Liver (tissue), 3 donors: ENCODE results near the gene PRPSAP1.

Experiments used
- EGR1 ChIP-seq, 2 donors: IDR thresholded peaks; 2 replicates each; pipeline ENCODE4 v1.6.1; 2016 to 2018; ENCODE audit warnings: antibody characterized with exemption in 2 of 2, low read depth in 2 of 2
- FOXA1 ChIP-seq: IDR thresholded peaks from 2 replicates; pipeline ENCODE4 v1.6.1; 2016; ENCODE audit warnings: antibody characterized with exemption
- GABPA ChIP-seq, 2 donors: IDR thresholded peaks in 1 of 2; conservative IDR thresholded peaks in 1 of 2; 2 replicates each; pipeline ENCODE4 v1.6.1; 2016; ENCODE audit warnings: antibody characterized with exemption in 2 of 2, mild to moderate bottlenecking in 1 of 2, moderate library complexity in 1 of 2
- HNF4A ChIP-seq, 2 donors: conservative IDR thresholded peaks; 2 replicates each; pipeline ENCODE4 v1.6.1; 2016; ENCODE audit warnings: antibody characterized with exemption in 2 of 2, mild to moderate bottlenecking in 2 of 2
- HNF4G ChIP-seq: IDR thresholded peaks from 2 replicates; pipeline ENCODE4 v1.6.1; 2016; ENCODE audit warnings: antibody characterized with exemption
- JUND ChIP-seq, 2 donors: IDR thresholded peaks; 2 replicates each; pipeline ENCODE4 v1.6.1; 2016; ENCODE audit warnings: antibody characterized with exemption in 2 of 2
- RAD21 ChIP-seq, 2 donors: IDR thresholded peaks; 2 replicates each; pipeline ENCODE4 v1.6.1; 2016; ENCODE audit warnings: antibody characterized with exemption in 2 of 2, mild to moderate bottlenecking in 2 of 2
- SP1 ChIP-seq: IDR thresholded peaks from 2 replicates; pipeline ENCODE4 v1.6.1; 2018; ENCODE audit warnings: antibody characterized with exemption, mild to moderate bottlenecking
- TAF1 ChIP-seq: conservative IDR thresholded peaks from 2 replicates; pipeline ENCODE4 v1.6.1; 2016; ENCODE audit warnings: antibody characterized with exemption, mild to moderate bottlenecking
- TF ChIP-seq, protein P1 (sequence below): fragments of 150-350 bp; IDR thresholded peaks from 2 replicates; pipeline ENCODE4 v1.5.1; 2017; ENCODE audit warnings: improper control_type of control experiment, low read depth, low read length; ENCODE audit not compliant: missing input control
- TF ChIP-seq, protein P2 (sequence below): IDR thresholded peaks from 2 replicates; pipeline ENCODE4 v1.6.1; 2016; ENCODE audit warnings: antibody characterized with exemption
- TF ChIP-seq, protein P3 (sequence below): IDR thresholded peaks from 2 replicates; pipeline ENCODE4 v1.6.1; 2016; ENCODE audit warnings: antibody characterized with exemption, mild to moderate bottlenecking
- TF ChIP-seq, protein P4 (sequence below): IDR thresholded peaks from 2 replicates; pipeline ENCODE4 v1.6.1; 2016; ENCODE audit warnings: antibody characterized with exemption
- TF ChIP-seq, protein P5 (sequence below): IDR thresholded peaks from 2 replicates; pipeline ENCODE4 v1.6.1; 2016; ENCODE audit warnings: antibody characterized with exemption
- donor health status: healthy.
- donor health status: healthy.

DNA sequence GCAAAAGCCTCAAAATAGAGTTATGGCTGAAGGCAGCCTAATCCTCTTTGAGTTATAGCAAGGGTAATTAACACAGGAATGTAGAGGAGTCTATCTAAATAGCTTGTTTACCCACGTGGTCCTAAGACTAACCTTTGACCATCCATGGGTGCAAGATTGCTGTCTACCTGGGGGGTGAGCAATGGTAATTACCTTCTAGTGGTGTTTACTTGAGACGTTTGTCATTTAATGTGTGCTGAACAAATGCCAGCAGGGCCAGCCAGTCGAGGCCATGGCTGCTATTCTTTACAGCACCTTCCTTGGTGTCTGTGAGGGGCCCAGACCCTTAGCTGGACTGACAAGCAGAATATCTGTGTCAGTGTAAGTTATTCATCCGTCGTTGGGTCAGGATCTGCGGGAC is 13.9 kb upstream of the PRPSAP1 start:
- TF ChIP-seq, protein P1, sequence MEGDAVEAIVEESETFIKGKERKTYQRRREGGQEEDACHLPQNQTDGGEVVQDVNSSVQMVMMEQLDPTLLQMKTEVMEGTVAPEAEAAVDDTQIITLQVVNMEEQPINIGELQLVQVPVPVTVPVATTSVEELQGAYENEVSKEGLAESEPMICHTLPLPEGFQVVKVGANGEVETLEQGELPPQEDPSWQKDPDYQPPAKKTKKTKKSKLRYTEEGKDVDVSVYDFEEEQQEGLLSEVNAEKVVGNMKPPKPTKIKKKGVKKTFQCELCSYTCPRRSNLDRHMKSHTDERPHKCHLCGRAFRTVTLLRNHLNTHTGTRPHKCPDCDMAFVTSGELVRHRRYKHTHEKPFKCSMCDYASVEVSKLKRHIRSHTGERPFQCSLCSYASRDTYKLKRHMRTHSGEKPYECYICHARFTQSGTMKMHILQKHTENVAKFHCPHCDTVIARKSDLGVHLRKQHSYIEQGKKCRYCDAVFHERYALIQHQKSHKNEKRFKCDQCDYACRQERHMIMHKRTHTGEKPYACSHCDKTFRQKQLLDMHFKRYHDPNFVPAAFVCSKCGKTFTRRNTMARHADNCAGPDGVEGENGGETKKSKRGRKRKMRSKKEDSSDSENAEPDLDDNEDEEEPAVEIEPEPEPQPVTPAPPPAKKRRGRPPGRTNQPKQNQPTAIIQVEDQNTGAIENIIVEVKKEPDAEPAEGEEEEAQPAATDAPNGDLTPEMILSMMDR, result no peak
- no peak for TF ChIP-seq EGR1 (IDR thresholded peaks at IDR 0.05; ENCODE audit: low read depth in 2 of 2)
- no peak for TF ChIP-seq GABPA (IDR thresholded peaks at IDR 0.05 in 1 of 2, conservative IDR thresholded peaks at IDR 0.05 in 1 of 2)
- no peak for TF ChIP-seq RAD21 (IDR thresholded peaks at IDR 0.05)
- TF ChIP-seq JUND (IDR thresholded peaks at IDR 0.05), result no peak
- TF ChIP-seq HNF4A (conservative IDR thresholded peaks at IDR 0.05), result no peak
- TF ChIP-seq, protein P2, sequence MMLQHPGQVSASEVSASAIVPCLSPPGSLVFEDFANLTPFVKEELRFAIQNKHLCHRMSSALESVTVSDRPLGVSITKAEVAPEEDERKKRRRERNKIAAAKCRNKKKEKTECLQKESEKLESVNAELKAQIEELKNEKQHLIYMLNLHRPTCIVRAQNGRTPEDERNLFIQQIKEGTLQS, result no peak
- TF ChIP-seq, protein P3, sequence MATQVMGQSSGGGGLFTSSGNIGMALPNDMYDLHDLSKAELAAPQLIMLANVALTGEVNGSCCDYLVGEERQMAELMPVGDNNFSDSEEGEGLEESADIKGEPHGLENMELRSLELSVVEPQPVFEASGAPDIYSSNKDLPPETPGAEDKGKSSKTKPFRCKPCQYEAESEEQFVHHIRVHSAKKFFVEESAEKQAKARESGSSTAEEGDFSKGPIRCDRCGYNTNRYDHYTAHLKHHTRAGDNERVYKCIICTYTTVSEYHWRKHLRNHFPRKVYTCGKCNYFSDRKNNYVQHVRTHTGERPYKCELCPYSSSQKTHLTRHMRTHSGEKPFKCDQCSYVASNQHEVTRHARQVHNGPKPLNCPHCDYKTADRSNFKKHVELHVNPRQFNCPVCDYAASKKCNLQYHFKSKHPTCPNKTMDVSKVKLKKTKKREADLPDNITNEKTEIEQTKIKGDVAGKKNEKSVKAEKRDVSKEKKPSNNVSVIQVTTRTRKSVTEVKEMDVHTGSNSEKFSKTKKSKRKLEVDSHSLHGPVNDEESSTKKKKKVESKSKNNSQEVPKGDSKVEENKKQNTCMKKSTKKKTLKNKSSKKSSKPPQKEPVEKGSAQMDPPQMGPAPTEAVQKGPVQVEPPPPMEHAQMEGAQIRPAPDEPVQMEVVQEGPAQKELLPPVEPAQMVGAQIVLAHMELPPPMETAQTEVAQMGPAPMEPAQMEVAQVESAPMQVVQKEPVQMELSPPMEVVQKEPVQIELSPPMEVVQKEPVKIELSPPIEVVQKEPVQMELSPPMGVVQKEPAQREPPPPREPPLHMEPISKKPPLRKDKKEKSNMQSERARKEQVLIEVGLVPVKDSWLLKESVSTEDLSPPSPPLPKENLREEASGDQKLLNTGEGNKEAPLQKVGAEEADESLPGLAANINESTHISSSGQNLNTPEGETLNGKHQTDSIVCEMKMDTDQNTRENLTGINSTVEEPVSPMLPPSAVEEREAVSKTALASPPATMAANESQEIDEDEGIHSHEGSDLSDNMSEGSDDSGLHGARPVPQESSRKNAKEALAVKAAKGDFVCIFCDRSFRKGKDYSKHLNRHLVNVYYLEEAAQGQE, result no peak
- TF ChIP-seq SP1, result no peak
- TF ChIP-seq, protein P4, sequence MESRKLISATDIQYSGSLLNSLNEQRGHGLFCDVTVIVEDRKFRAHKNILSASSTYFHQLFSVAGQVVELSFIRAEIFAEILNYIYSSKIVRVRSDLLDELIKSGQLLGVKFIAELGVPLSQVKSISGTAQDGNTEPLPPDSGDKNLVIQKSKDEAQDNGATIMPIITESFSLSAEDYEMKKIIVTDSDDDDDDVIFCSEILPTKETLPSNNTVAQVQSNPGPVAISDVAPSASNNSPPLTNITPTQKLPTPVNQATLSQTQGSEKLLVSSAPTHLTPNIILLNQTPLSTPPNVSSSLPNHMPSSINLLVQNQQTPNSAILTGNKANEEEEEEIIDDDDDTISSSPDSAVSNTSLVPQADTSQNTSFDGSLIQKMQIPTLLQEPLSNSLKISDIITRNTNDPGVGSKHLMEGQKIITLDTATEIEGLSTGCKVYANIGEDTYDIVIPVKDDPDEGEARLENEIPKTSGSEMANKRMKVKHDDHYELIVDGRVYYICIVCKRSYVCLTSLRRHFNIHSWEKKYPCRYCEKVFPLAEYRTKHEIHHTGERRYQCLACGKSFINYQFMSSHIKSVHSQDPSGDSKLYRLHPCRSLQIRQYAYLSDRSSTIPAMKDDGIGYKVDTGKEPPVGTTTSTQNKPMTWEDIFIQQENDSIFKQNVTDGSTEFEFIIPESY, result no peak
- no peak for TF ChIP-seq HNF4G
- TF ChIP-seq, protein P5, sequence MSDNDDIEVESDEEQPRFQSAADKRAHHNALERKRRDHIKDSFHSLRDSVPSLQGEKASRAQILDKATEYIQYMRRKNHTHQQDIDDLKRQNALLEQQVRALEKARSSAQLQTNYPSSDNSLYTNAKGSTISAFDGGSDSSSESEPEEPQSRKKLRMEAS, result no peak
- no peak for TF ChIP-seq FOXA1
- no peak for TF ChIP-seq TAF1
